ENCODE measurements around the gene FRAT2. TPM values are rescaled to one million over a fixed set of nuclear protein-coding genes. Genes with fewer than 3 reads are reported as not detected.

The FRAT2 gene
- polyA plus RNA-seq, 1 experiment = 1.8 TPM

GRCh38 chr10:97321804-97322190, 12.7 kb downstream of the FRAT2 start:
- CTCF ChIA-PET = interaction anchor here (2.2 kb wide), 1 partner anchor 11 kb away, joined by 17 read pairs; no protein-coding TSS in a partner anchor
- TF ChIP-seq, protein P1, sequence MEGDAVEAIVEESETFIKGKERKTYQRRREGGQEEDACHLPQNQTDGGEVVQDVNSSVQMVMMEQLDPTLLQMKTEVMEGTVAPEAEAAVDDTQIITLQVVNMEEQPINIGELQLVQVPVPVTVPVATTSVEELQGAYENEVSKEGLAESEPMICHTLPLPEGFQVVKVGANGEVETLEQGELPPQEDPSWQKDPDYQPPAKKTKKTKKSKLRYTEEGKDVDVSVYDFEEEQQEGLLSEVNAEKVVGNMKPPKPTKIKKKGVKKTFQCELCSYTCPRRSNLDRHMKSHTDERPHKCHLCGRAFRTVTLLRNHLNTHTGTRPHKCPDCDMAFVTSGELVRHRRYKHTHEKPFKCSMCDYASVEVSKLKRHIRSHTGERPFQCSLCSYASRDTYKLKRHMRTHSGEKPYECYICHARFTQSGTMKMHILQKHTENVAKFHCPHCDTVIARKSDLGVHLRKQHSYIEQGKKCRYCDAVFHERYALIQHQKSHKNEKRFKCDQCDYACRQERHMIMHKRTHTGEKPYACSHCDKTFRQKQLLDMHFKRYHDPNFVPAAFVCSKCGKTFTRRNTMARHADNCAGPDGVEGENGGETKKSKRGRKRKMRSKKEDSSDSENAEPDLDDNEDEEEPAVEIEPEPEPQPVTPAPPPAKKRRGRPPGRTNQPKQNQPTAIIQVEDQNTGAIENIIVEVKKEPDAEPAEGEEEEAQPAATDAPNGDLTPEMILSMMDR (IDR thresholded peaks at IDR 0.05; ENCODE audit: insufficient read depth, low read depth, low read length) = no peak
- no peak overlapping the region for H3K4me3 ChIP-seq (ENCODE audit: low read depth, low read length)
- no peaks in the 10 kb centered on the region for H3K36me3 ChIP-seq (ENCODE audit: control insufficient read depth, insufficient read depth, low read length)
- no peak for DNase-seq (ENCODE audit: low read depth)
- POLR2A ChIA-PET = no interaction called here
- no peaks in the 10 kb centered on the region for H3K27me3 ChIP-seq (ENCODE audit: control insufficient read depth, insufficient read depth, low read length)

DNA sequence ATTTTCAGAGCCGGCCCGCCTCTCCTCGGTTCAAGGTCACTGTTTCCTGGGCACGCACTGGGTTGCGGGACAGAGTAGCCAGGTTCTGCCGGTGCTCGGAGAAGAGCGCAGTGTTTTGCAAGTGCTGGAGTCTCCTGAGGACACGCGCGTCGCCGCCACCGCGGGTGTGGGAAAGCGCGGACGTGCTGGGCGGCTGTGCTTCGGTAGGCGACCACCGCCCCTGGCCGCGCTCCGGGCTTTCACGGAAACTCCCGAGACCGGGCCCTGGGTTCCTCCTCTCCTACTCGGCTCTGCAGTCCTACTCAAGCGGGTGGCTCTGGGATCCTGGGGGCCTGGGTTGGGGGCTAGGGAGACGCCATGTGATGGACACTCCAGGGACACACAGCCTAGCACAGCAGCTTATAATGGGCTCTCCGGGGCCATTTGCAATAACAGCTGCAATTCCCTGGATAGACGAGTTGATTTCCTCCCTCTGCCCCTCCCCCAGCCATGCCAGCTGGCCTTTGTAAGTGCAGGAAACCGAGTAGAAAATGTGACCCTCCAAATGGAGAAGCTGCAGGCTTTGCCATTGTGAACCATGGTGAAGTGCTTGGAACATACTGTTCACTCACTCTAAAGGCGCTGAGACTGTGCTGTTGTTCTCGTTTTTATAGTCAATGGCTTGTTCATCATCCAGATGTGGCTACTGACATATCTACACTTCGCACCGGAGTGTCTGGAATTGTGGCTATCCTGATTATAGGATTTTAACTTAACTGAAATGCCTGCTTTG, 13.3 kb downstream of the FRAT2 start:
- H3K27me3 ChIP-seq (ENCODE audit: control insufficient read depth, insufficient read depth, low read length) = no peaks in the 10 kb centered on the region
- TF ChIP-seq, protein P1 (IDR thresholded peaks at IDR 0.05; ENCODE audit: insufficient read depth, low read depth, low read length) = no peak
- DNase-seq (ENCODE audit: low read depth) = no peak
- no peak overlapping the region; the same call in 1 of the 2 replicates for H3K4me3 ChIP-seq (ENCODE audit: low read depth, low read length)
- ChIA-PET POLR2A (no interaction called here), CTCF (interaction anchor here (2.2 kb wide), 1 partner anchor 11 kb away, joined by 17 read pairs; no protein-coding TSS in a partner anchor)
- no peaks in the 10 kb centered on the region for H3K36me3 ChIP-seq (ENCODE audit: control insufficient read depth, insufficient read depth, low read length)

DNA sequence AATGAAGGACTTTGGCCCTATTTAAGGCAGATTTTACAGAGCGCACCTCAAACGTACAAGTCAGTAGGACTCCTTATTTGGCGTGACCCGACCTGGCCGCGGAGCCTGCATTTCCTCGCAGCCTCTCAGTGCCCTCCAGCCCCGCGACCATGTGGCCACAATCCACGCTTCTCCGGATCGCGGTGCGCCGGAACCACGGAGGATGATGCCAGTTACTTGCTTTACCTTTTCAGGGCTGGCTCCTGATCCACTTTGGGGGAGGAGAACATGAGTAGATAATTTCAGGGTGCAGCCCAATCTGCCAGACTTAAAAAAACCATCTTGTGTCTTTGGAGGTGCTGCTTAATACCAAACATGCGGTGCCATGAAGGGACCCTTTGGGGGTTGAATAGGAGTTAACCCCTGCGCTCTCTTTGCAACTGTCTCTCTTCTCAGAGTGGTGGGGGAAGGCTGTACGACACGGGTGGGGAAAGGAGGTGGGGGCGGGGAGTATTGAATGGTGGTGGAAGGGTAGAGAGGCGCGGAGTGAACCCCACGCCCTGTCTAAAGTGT, 14.0 kb downstream of the FRAT2 start:
- TF ChIP-seq, protein P1 (IDR thresholded peaks at IDR 0.05; ENCODE audit: insufficient read depth, low read depth, low read length) = no peak
- Histone ChIP-seq H3K27me3 (ENCODE audit: control insufficient read depth, insufficient read depth, low read length) (no peaks in the 10 kb centered on the region), H3K36me3 (ENCODE audit: control insufficient read depth, insufficient read depth, low read length) (no peaks in the 10 kb centered on the region), H3K4me3 (ENCODE audit: low read depth, low read length) (no peak overlapping the region)
- ChIA-PET POLR2A (no interaction called here), CTCF (interaction anchor here (1.0 to 2.2 kb wide), 3 partner anchors 12 to 46 kb away, joined by 4 to 17 read pairs (median 6); no protein-coding TSS in a partner anchor)
- no peak for DNase-seq (ENCODE audit: low read depth)

DNA sequence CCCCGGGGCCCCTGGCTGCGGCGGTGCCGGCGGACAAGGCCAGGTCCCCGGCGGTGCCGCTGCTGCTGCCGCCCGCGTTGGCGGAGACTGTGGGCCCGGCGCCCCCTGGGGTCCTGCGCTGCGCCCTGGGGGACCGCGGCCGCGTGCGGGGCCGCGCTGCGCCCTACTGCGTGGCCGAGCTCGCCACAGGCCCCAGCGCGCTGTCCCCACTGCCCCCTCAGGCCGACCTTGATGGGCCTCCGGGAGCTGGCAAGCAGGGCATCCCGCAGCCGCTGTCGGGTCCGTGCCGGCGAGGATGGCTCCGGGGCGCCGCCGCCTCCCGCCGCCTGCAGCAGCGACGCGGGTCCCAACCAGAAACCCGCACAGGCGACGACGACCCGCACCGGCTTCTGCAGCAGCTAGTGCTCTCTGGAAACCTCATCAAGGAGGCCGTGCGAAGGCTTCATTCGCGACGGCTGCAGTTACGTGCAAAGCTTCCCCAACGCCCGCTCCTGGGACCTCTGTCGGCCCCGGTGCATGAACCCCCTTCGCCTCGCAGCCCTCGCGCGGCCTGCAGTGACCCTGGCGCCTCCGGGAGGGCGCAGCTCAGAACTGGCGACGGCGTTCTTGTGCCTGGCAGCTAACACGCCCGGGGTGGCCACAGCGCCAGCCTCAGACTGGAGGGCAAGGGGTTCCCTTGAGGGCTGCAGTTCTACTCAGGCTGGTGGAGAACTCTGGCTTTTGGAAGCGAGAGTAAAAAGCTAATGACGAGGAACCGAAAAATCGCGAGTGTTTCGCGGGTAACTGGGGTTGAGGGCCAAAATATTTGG, 14.7 kb downstream of the FRAT2 start:
- Histone ChIP-seq H3K27me3 (ENCODE audit: control insufficient read depth, insufficient read depth, low read length) (no peaks in the 10 kb centered on the region), H3K36me3 (ENCODE audit: control insufficient read depth, insufficient read depth, low read length) (no peaks in the 10 kb centered on the region), H3K4me3 (ENCODE audit: low read depth, low read length) (peak overlapping the region; percentile 63)
- POLR2A ChIA-PET = no interaction called here
- DNase-seq (ENCODE audit: low read depth) = no peak
- TF ChIP-seq, protein P1 (IDR thresholded peaks at IDR 0.05; ENCODE audit: insufficient read depth, low read depth, low read length) = no peak
- CTCF ChIA-PET = interaction anchor here (1.0 to 1.7 kb wide), 2 partner anchors 13 to 46 kb away, joined by 4 to 6 read pairs; no protein-coding TSS in a partner anchor

Measured in BJ (cell line).